Cardiac septum (tissue), 1 donor: ENCODE data around the gene SHISA2. TPM values are rescaled to one million over a fixed set of nuclear protein-coding genes. Genes with fewer than 3 reads are reported as not detected.
"Not testable (repeated sequence)": the region's sequence is repeated elsewhere in the genome, so short reads cannot be mapped to it uniquely, and the experiment has no call there.

ENCODE experiments used
- DNase-seq: peaks from one replicate; pipeline ENCODE4 v3.0.0-alpha.2; 2020; ENCODE audit warnings: low spot score
- intact Hi-C: fragments of 100-400 bp; cut with DNase I; formaldehyde crosslinking; loops from one replicate; pipeline ENCODE4 v1.14.0; 2022
- long read RNA-seq: library from polyadenylated mRNA; unstranded; transcript quantifications from one replicate; pipeline ENCODE4 v2.0.0, GENCODE V29; 2021
- total RNA-seq: library from RNA; stranded (reverse); fragmentation: NEBNext Ultra II Directional; extraction: Animal tissue kit (Norgen Biotek cat#: 25700); gene quantifications from one replicate; pipeline ENCODE4 v1.2.1, GENCODE V29; 2021
- donor health status: DM: no; HTN: no; CAD: no.

Gene SHISA2
- total RNA-seq = 0.89 TPM
- long read RNA-seq, partial matches to known transcripts = 0 of 1 reads
- long read RNA-seq, other reads (novel, unspliced or antisense) = 0 of 1 reads

- intact Hi-C loops = no loop called here
- DNase-seq = no peak
These were observed at the start of gene SHISA2 for GRCh38 chr13:26051657-26052311. SHISA2 (minus strand) TSS chr13:26052016; CDS start chr13:26050975, 1,041 bp downstream.

GRCh38 chr13:26095846-26096610 is 44.2 kb upstream of the SHISA2 start:
- intact Hi-C loops = no loop called here
- DNase-seq = no peak

GRCh38 chr13:26095338-26095737 is 43.5 kb upstream of the SHISA2 start:
- no peak for DNase-seq
- intact Hi-C loops = no loop called here

GRCh38 chr13:26076821-26077220 is 25.0 kb upstream of the SHISA2 start:
- DNase-seq, intact Hi-C loops: not testable (repeated sequence)

GRCh38 chr13:26075498-26075897 is 23.7 kb upstream of the SHISA2 start:
- intact Hi-C loops = no loop called here
- DNase-seq = no peak

GRCh38 chr13:26074706-26075105 is 22.9 kb upstream of the SHISA2 start:
- intact Hi-C loops = no loop called here
- no peak for DNase-seq

GRCh38 chr13:26072335-26072734 is 20.5 kb upstream of the SHISA2 start:
- DNase-seq, intact Hi-C loops: not testable (repeated sequence)

- intact Hi-C loops = no loop called here
- DNase-seq = no peak
These were observed 19.9 kb upstream of the SHISA2 start for GRCh38 chr13:26071691-26072090.

GRCh38 chr13:26069642-26070041 is 17.8 kb upstream of the SHISA2 start:
- DNase-seq, intact Hi-C loops: not testable (repeated sequence)

- DNase-seq, intact Hi-C loops: not testable (repeated sequence)
These were observed 16.6 kb upstream of the SHISA2 start for GRCh38 chr13:26068372-26068771.

GRCh38 chr13:26067601-26068000 is 15.8 kb upstream of the SHISA2 start:
- no peak for DNase-seq
- intact Hi-C loops = no loop called here

GRCh38 chr13:26066492-26066891 is 14.7 kb upstream of the SHISA2 start:
- DNase-seq, intact Hi-C loops: not testable (repeated sequence)

GRCh38 chr13:26062853-26063444 is 11.1 kb upstream of the SHISA2 start:
- intact Hi-C loops = loop anchor here (2.0 to 5.0 kb wide), 2 partner anchors 236 to 488 kb away; no protein-coding TSS in a partner anchor

GRCh38 chr13:26061947-26062346 is 10.1 kb upstream of the SHISA2 start:
- intact Hi-C loops = loop anchor here (2.0 to 5.0 kb wide), 2 partner anchors 235 to 487 kb away; no protein-coding TSS in a partner anchor
- no peak for DNase-seq

More at GRCh38 chr13:26062853-26063444, 11.1 kb upstream of the SHISA2 start:
- DNase-seq = no peak

GRCh38 chr13:26061256-26061655 is 9.4 kb upstream of the SHISA2 start:
- intact Hi-C loops = loop anchor here (5.0 kb wide), 1 partner anchor 234 kb away; no protein-coding TSS in a partner anchor

GRCh38 chr13:26060357-26060756 is 8.5 kb upstream of the SHISA2 start:
- DNase-seq = no peak
- intact Hi-C loops = loop anchor here (5.0 kb wide), 1 partner anchor 233 kb away; no protein-coding TSS in a partner anchor

More at GRCh38 chr13:26061256-26061655, 9.4 kb upstream of the SHISA2 start:
- DNase-seq = no peak

- DNase-seq = no peak
- intact Hi-C loops = no loop called here
These were observed 6.9 kb upstream of the SHISA2 start for GRCh38 chr13:26058704-26059103.

GRCh38 chr13:26054896-26055295 is 3.1 kb upstream of the SHISA2 start:
- intact Hi-C loops = no loop called here
- DNase-seq = no peak

GRCh38 chr13:26053418-26053980 is 1.7 kb upstream of the SHISA2 start:
- intact Hi-C loops = no loop called here
- no peak for DNase-seq

GRCh38 chr13:26052337-26052736 is 521 bp upstream of the SHISA2 start:
- DNase-seq = no peak
- intact Hi-C loops = no loop called here
